HepG2 (cell line): ENCODE measurements around the gene PMEL. TPM values are rescaled to one million over a fixed set of nuclear protein-coding genes. Genes with fewer than 3 reads are reported as not detected.

Source experiments
- BCLAF1 ChIP-seq: fragments of 450-650 bp; IDR thresholded peaks from 2 replicates; pipeline ENCODE4 v1.6.1; 2017; ENCODE audit warnings: mild to moderate bottlenecking
- BRCA1 ChIP-seq: sonication (generic); formaldehyde crosslinking; IDR thresholded peaks from 2 replicates; pipeline ENCODE4 v1.4.0; 2020; ENCODE audit warnings: missing genetic modification reagents
- DZIP1 ChIP-seq: sonication (generic); formaldehyde crosslinking; IDR thresholded peaks from 2 replicates; pipeline ENCODE4 v1.5.0; 2020; ENCODE audit warnings: mild to moderate bottlenecking, missing genetic modification reagents
- ETS1 ChIP-seq: sonication (generic); formaldehyde crosslinking; IDR thresholded peaks from 2 replicates; pipeline ENCODE4 v1.4.0; 2020; ENCODE audit warnings: missing genetic modification reagents
- HDAC2 ChIP-seq: sonication (generic); formaldehyde crosslinking; IDR thresholded peaks from 2 replicates; pipeline ENCODE4 v1.4.0; 2020; ENCODE audit warnings: missing genetic modification reagents
- REPIN1 ChIP-seq: sonication (generic); formaldehyde crosslinking; IDR thresholded peaks from 2 replicates; pipeline ENCODE4 v1.8.0; 2022; ENCODE audit warnings: missing genetic modification reagents, low read depth, mild to moderate bottlenecking, borderline replicate concordance
- RFX3 ChIP-seq: IDR thresholded peaks from 2 replicates; pipeline ENCODE4 v1.6.1; 2016; ENCODE audit warnings: missing biosample characterization, missing genetic modification reagents
- TCF7 ChIP-seq: sonication (generic); IDR thresholded peaks from 2 replicates; pipeline ENCODE4 v1.6.1; 2016; ENCODE audit warnings: antibody characterized with exemption, low read depth
- USF2 ChIP-seq, 2 experiments: sonication (generic) in 1 of 2; formaldehyde crosslinking in 1 of 2; IDR thresholded peaks; 2 replicates each; pipeline versions ENCODE4 v1.5.1 to v1.6.1; 2011 to 2020; ENCODE audit warnings: borderline replicate concordance in 1 of 2, low read depth in 1 of 2, low read length in 1 of 2, mild to moderate bottlenecking in 1 of 2, missing genetic modification reagents in 1 of 2, moderate library complexity in 1 of 2
- ZMYM3 ChIP-seq: sonication (generic); formaldehyde crosslinking; IDR thresholded peaks from 2 replicates; pipeline ENCODE4 v1.5.1; 2020; ENCODE audit warnings: mild to moderate bottlenecking, missing genetic modification reagents
- ZNF737 ChIP-seq: sonication (generic); formaldehyde crosslinking; IDR thresholded peaks from 2 replicates; pipeline ENCODE4 v1.5.0; 2020; ENCODE audit warnings: missing genetic modification reagents, mild to moderate bottlenecking, borderline replicate concordance
- ZUFSP ChIP-seq: sonication (generic); formaldehyde crosslinking; IDR thresholded peaks from 2 replicates; pipeline ENCODE4 v1.9.0; 2021; ENCODE audit warnings: missing genetic modification reagents, mild to moderate bottlenecking, borderline replicate concordance
- polyA plus RNA-seq, 8 experiments: library from polyadenylated mRNA; depleted of rRNA in 3 of 8; stranded (reverse) in 7 of 8; unstranded in 1 of 8; fragments of >200 nt; fragmentation: Illumina TruSeq in 4 of 8; extraction: Trizol in 4 of 8; gene quantifications; 2 replicates each; pipeline versions ENCODE4 v1.2.1 to v1.2.3, GENCODE V29; 2011 to 2016; ENCODE audit warnings: low read depth in 4 of 8, missing spikeins in 1 of 8, mixed read lengths in 1 of 8; ENCODE audit not compliant: insufficient read depth in 1 of 8
- total RNA-seq, 5 experiments: library from RNA; depleted of rRNA; stranded (reverse); fragments of >200 nt; fragmentation: Illumina TruSeq; extraction: Trizol; gene quantifications; 2 replicates each; pipeline ENCODE4 v1.2.3, GENCODE V29; 2016; ENCODE audit warnings: low read depth in 1 of 5

PMEL gene
- total and polyA plus RNA-seq, 2 of the 13 experiments (the other 11 are each of a cell fraction or from before 2014, with no cell fraction given) = 0.49 to 3.3 TPM

GRCh38 chr12:55974308-55974730, 8.5 kb upstream of the PMEL start (continued):
- TF ChIP-seq BCLAF1 (no peak), ETS1 (no peak), DZIP1 (no peak; the same call in 1 of the 2 replicates), RFX3 (CRISPR knock-in tag) (no peak), ZNF737 (CRISPR knock-in tag) (no peak), TCF7 (no peak), BRCA1 (CRISPR knock-in tag) (no peak), HDAC2 (CRISPR knock-in tag) (no peak), REPIN1 (CRISPR knock-in tag) (no peak), USF2 (IDR thresholded peaks at IDR 0.05; ENCODE audit: low read depth, low read length) (no peak), USF2 (CRISPR knock-in tag; IDR thresholded peaks at IDR 0.05; ENCODE audit: borderline replicate concordance) (no peak; the same call in 1 of the 2 replicates), ZUFSP (CRISPR knock-in tag) (no peak), ZMYM3 (no peak; the same call in 1 of the 2 replicates)
